ACC112 (cell line): ENCODE measurements around the gene GAMT.

Source experiments
- H2AFZ ChIP-seq: fragments of 200-600 bp; sonication (generic); one replicate; pipeline ENCODE4 v1.6.0; 2017; ENCODE audit warnings: antibody characterized with exemption, low read length; ENCODE audit not compliant: unreplicated experiment
- H3K27ac ChIP-seq: fragments of 200-600 bp; sonication (generic); 2 replicates; pipeline ENCODE4 v1.5.1; 2014; ENCODE audit warnings: low read depth, mild to moderate bottlenecking, antibody characterized with exemption, low read length, moderate library complexity
- H3K27me3 ChIP-seq: fragments of 200-600 bp; sonication (generic); 2 replicates; pipeline ENCODE4 v1.6.1; 2014; ENCODE audit warnings: mild to moderate bottlenecking, antibody characterized with exemption, low read length, moderate library complexity, mixed read lengths; ENCODE audit not compliant: insufficient read depth
- H3K36me3 ChIP-seq: fragments of 200-600 bp; sonication (generic); 2 replicates; pipeline ENCODE4 v1.6.1; 2016; ENCODE audit warnings: mild to moderate bottlenecking, antibody characterized with exemption, low read length, moderate library complexity, mixed read lengths; ENCODE audit not compliant: insufficient read depth
- H3K4me1 ChIP-seq: fragments of 200-600 bp; sonication (generic); one replicate; pipeline ENCODE4 v1.6.1; 2016; ENCODE audit warnings: low read length, mixed read lengths; ENCODE audit not compliant: insufficient read depth, unreplicated experiment, control insufficient read depth
- H3K4me3 ChIP-seq: fragments of 200-600 bp; sonication (generic); 2 replicates; pipeline ENCODE4 v1.5.1; 2014; ENCODE audit warnings: mild to moderate bottlenecking, low read depth, low read length
- H3K79me2 ChIP-seq: fragments of 200-600 bp; sonication (generic); one replicate; pipeline ENCODE4 v1.6.0; 2016; ENCODE audit warnings: low read length; ENCODE audit not compliant: control insufficient read depth, unreplicated experiment, insufficient read depth

The GAMT gene

DNA sequence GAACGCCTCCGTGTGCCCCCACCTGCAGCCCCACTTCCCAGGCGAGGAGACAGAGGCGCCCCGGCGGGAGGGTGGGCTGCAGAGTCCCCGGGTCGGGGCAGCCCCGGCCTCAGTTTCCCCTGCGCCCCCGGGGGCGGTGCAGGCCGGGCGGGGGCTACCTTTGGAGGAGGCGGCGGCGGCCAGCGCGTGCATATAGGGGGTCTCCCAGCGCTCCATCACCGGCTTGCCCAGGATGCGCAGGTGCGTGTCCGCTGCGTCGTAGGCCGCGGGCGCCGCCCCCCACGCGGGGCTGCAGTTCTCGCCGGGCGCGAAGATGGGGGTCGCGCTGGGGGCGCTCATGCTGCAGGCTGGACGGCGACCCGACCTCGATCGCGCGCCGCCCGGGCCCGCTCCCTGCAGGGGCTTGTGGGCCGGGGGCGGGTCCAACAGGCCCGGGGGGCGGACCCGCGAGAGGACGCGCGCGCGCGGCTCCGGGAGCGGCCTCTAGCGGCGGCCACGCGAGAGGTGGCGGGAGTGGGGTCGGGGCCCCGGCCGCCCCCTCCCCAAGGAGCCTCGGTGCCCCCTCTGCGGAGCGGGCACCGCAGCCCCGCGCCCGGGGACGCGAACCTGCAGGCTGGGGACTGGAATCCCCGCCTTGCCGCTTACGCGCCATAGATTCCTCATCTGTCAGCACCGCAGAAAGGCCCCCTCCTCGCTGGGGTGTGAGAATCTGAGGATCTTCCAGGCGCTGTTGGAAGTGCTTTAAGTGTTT, at the start of gene GAMT:
GAMT (minus strand) TSS at position 405 of the 751 bp plus-strand sequence; CDS start at position 339, 66 bp downstream.
- Histone ChIP-seq H3K79me2 (no peaks in the 10 kb centered on the region), H3K4me1 (peaks cover 2% of the 10 kb centered on the region), H3K27ac (no peak within 1 kb of the TSS), H3K27me3 (no peaks in the 10 kb centered on the region), H2AFZ (peak within 1 kb of the TSS; percentile 33), H3K4me3 (peak within 1 kb of the TSS; percentile 81), H3K36me3 (no peaks in the 10 kb centered on the region)

- H3K79me2 ChIP-seq, result no peaks in the 10 kb centered on the region
- H3K4me3 ChIP-seq, result 0 out of 2 replicates have a peak within 1 kb of the TSS, but pooled peaks have one; percentile 12
- H3K36me3 ChIP-seq, result no peaks in the 10 kb centered on the region
- peaks cover 55% of the 10 kb centered on the region for H3K27me3 ChIP-seq
- peaks cover 7% of the 10 kb centered on the region for H3K4me1 ChIP-seq
- no peak within 1 kb of the TSS for H2AFZ ChIP-seq
- H3K27ac ChIP-seq, result no peak within 1 kb of the TSS
These were observed 48.4 kb upstream of the GAMT start, which contains the start of gene APC2 for GRCh38 chr19:1449467-1450442. APC2 (plus strand) TSS chr19:1450121; CDS start chr19:1453002, 2,881 bp downstream.

GRCh38 chr19:1447944-1448343, 46.6 kb upstream of the GAMT start:
- Histone ChIP-seq H2AFZ (no peak overlapping the region), H3K4me1 (no peaks in the 10 kb centered on the region), H3K36me3 (no peaks in the 10 kb centered on the region), H3K79me2 (no peaks in the 10 kb centered on the region), H3K4me3 (no peak overlapping the region), H3K27ac (no peak overlapping the region), H3K27me3 (peaks cover 55% of the 10 kb centered on the region)

DNA sequence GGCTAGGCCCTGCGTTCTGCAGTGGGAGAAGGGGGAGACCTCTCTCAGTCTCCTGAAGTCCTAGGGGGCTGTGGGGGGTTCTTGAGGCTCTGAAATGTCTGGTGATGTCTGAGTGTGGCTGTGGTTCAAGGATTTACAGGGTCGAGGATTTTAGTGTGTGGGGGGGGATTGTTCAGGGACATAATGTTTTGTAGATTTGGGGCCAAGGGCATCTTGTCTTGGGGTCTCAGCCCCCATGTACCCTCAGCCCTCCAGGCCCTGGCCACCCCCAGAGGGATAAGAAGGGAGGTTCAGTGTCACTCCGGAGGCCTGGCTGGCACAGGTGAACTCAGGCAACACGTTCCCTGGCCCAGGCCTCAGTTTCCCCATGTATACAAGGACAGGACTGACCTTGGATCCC, 46.2 kb upstream of the GAMT start:
- Histone ChIP-seq H3K27me3 (peaks cover 51% of the 10 kb centered on the region), H2AFZ (no peak overlapping the region), H3K79me2 (no peaks in the 10 kb centered on the region), H3K4me1 (no peaks in the 10 kb centered on the region), H3K27ac (no peak overlapping the region), H3K4me3 (no peak overlapping the region), H3K36me3 (no peaks in the 10 kb centered on the region)

- peaks cover 46% of the 10 kb centered on the region for H3K27me3 ChIP-seq
- no peak overlapping the region for H3K4me3 ChIP-seq
- H3K4me1 ChIP-seq, result no peaks in the 10 kb centered on the region
- H3K36me3 ChIP-seq, result peaks cover 2% of the 10 kb centered on the region; the same call in 1 of the 2 replicates
- H3K79me2 ChIP-seq, result no peaks in the 10 kb centered on the region
- no peak overlapping the region for H2AFZ ChIP-seq
- H3K27ac ChIP-seq, result no peak overlapping the region
These were observed 45.6 kb upstream of the GAMT start for GRCh38 chr19:1446713-1447481.

DNA sequence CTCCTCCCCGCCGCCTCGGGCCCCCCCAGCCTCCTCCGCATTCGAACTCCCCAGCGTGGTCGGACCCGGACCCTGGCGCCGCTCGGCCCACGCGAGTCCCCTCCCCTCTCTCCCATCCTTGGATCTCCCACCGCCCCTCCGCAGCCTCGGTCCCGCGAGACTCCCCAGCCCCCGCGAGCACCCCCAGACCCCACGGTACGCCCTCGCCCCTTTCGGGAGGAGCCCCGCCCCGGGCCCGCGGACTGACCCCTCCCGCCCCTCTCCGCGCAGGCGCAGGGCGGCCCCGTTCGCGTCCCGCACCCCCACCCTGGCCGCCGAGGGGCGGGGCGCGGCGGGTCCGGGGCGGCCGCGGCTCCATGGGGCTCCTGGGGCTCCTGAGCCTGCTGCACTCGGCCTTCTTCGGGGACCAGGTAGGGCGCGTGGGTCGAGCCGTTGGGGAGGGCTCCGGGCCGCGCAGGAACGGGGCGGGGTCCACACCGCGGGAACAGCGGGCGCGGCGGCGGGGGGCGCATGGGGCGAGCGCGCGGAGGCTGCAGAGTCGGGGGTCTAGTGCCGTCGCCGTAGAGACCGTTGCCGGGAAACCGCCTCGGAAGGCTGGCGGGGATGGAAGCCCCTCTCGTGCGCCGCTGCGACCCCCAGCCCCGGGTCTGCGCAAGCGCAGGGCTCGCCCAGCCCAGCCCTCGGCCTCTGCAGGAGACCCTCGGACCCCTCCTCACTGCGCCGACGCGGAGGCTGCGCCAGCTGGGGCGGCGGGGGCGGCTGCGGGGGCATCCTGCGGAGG, 44.8 kb upstream of the GAMT start:
- Histone ChIP-seq H3K79me2 (peaks cover 3% of the 10 kb centered on the region), H3K27me3 (peaks cover 39% of the 10 kb centered on the region), H3K4me3 (0 out of 2 replicates have a peak overlapping the region, but pooled peaks have one; percentile 16), H3K4me1 (no peaks in the 10 kb centered on the region), H3K27ac (no peak overlapping the region), H3K36me3 (peaks cover 6% of the 10 kb centered on the region; the same call in 1 of the 2 replicates), H2AFZ (no peak overlapping the region)

DNA sequence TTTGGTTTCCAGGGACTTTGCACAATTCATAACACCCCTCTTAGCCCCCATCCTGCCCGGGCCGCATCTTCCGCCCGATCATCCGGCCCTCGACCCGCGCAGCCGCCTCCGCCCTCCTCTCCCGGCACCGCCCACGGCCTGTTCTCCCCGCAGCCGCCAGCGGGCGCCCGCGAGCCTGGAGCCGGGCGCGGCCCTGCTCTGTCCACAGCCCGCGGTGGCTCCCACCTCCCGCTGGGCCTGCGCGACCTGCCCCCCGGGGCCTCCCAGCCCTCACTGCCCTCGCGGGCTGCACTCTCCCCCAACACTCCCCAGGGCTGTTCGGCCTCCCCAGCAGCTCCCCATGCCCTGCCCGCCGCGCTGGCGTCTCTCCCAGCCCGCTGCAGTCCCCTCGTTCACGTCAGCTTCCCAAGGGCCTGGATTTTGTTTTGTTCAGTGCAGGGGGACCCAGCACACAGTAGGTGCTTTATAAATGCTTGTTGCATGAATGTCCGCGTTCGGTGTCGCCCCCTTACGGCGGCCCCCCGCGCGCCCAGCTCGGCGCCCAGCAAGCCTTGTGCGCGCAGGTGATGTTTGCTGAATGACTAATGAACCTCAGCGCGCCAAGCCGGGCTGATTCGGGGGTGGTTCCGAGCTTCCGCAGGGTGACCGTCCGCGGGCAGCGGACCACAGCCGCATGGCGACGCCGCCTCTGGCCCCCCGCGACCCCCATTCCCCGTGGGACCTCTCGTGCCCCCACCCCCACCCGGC, 44.0 kb upstream of the GAMT start:
- H3K27me3 ChIP-seq, result peaks cover 31% of the 10 kb centered on the region
- H3K79me2 ChIP-seq, result peaks cover 11% of the 10 kb centered on the region
- H3K4me1 ChIP-seq, result peaks cover 2% of the 10 kb centered on the region
- peaks cover 14% of the 10 kb centered on the region; the same call in 1 of the 2 replicates for H3K36me3 ChIP-seq
- peak overlapping the region; percentile 29; the same call in 1 of the 2 replicates for H3K4me3 ChIP-seq
- H3K27ac ChIP-seq, result no peak overlapping the region
- no peak overlapping the region for H2AFZ ChIP-seq

DNA sequence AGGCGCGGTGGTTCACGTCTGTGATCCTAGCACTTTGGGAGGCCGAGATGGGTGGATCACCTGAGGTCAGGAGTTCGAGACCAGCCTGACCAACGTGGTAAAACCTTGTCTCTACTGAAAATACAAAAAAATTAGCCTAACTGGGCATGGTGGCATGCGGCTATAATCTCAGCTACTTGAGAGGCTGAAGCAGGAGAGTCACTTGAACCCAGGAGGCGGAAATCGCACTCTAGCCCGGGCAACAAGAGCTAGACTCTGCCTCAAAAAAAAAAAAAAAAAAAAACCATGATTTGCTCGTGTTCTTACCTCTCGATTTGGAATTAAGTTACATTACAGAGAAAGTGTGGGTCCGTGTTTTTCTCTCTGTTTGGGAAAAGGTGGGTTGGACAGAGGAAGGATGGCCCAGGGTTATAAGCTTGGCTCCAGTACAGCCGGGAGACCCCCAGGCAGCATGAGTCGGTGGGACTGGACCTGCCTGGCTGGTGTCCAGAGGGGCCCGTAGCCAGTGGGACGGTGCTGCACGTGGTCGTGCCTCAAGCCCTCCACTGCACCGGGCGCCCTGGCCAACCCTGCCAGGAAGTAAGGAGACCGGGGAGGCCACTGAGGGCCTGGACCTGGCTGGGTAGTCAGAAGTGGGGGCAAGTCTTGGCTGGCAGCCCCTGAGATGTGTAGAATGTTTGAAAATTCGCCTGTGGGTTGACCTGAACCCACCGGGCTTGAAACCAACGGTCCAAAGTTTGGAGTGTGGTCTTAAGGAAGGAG, 40.5 kb upstream of the GAMT start:
- Histone ChIP-seq H3K27ac (no peak overlapping the region), H3K27me3 (peaks cover 7% of the 10 kb centered on the region), H3K36me3 (peaks cover 17% of the 10 kb centered on the region; the same call in 1 of the 2 replicates), H3K4me1 (peaks cover 2% of the 10 kb centered on the region), H3K79me2 (peaks cover 31% of the 10 kb centered on the region), H3K4me3 (no peak overlapping the region), H2AFZ (no peak overlapping the region)
